HepG2 (cell line): ENCODE data around the gene ITGAV. TPM values are rescaled to one million over a fixed set of nuclear protein-coding genes. Genes with fewer than 3 reads are reported as not detected.

Source experiments
- ATAC-seq: fragments of 200-7000 bp; cut with Tn5 transposase; 3 replicates; pipeline ENCODE4 v1.9.1; 2020; ENCODE audit warnings: mild to moderate bottlenecking, moderate library complexity
- BruUV-seq: library from RNA; stranded (reverse); fragments of 400-500 nt; replicated peaks from 2 replicates; lab custom pipeline; 2021; lab: Mats Ljungman, UMichigan
- CTCF ChIA-PET: fragments of 300-600 bp; formaldehyde crosslinking; extraction: SDS; loops from one replicate; lab custom pipeline; 2021; ENCODE audit warnings: low total read pairs, inconsistent platforms, low intra/inter-chr PET ratio; lab: Yijun Ruan, JAX
- POLR2A ChIA-PET: fragments of 350-600 bp; sonication (Branson Sonifier 250); formaldehyde crosslinking; loops from one replicate; lab custom pipeline; 2020; ENCODE audit warnings: antibody characterized with exemption, inconsistent platforms; lab: Yijun Ruan, JAX
- DNase-seq: peaks from one replicate; pipeline ENCODE4 v3.0.0-alpha.2; 2015; ENCODE audit warnings: low spot score
- FAIRE-seq: peaks from 3 replicates; lab custom pipeline; 2011; peaks lifted over from hg19 to GRCh38; lab: Jason Lieb, UNC
- H2AFZ ChIP-seq: one replicate; pipeline ENCODE4 v1.6.1; 2011; ENCODE audit warnings: low read length, inconsistent platforms
- H3K27ac ChIP-seq: fragments of 300-600 bp; 3 replicates; pipeline ENCODE4 v1.8.0; 2011; ENCODE audit warnings: mixed run types, mild to moderate bottlenecking, mixed read lengths, low read length, inconsistent platforms; ENCODE audit not compliant: insufficient read depth; ENCODE audit errors: extremely low read length
- H3K27me3 ChIP-seq, 2 experiments: fragments of 200-600 bp in 1 of 2; 2 replicates in 1 of 2; 3 replicates in 1 of 2; pipeline versions ENCODE4 v1.6.0 to v1.8.0; 2011; ENCODE audit warnings: low read length in 2 of 2, mild to moderate bottlenecking in 2 of 2, moderate library complexity in 2 of 2, inconsistent platforms in 1 of 2; ENCODE audit not compliant: insufficient read depth in 2 of 2, control insufficient read depth in 1 of 2
- H3K36me3 ChIP-seq, 2 experiments: fragments of 200-600 bp in 1 of 2; replicated peaks in 1 of 2; 2 replicates in 1 of 2; 3 replicates in 1 of 2; pipeline versions ENCODE4 v1.5.1 to v1.8.0; 2011; ENCODE audit warnings: low read length in 2 of 2, inconsistent platforms in 1 of 2; ENCODE audit not compliant: insufficient read depth in 2 of 2, control insufficient read depth in 1 of 2
- H3K4me1 ChIP-seq: 2 replicates; pipeline ENCODE4 v1.5.1; 2012; ENCODE audit warnings: low read length, inconsistent platforms; ENCODE audit not compliant: insufficient read depth
- H3K4me2 ChIP-seq: 2 replicates; pipeline ENCODE4 v1.6.0; 2011; ENCODE audit warnings: low read depth, low read length, inconsistent platforms
- H3K4me3 ChIP-seq, 3 experiments: fragments of 200-600 bp in 1 of 3; sonication (generic), shearing (Covaris generic) in 1 of 3; replicated peaks in 1 of 3; 2 replicates each; pipeline ENCODE4 v1.5.1; 2011 to 2016; ENCODE audit warnings: low read length in 3 of 3, inconsistent platforms in 2 of 3, low read depth in 2 of 3, mild to moderate bottlenecking in 2 of 3, control low read depth in 1 of 3, mixed read lengths in 1 of 3; ENCODE audit not compliant: insufficient read depth in 1 of 3
- H3K79me2 ChIP-seq: one replicate; pipeline ENCODE4 v1.6.1; 2011; ENCODE audit warnings: low read length, inconsistent platforms; ENCODE audit not compliant: insufficient read depth
- H3K9ac ChIP-seq: 2 replicates; pipeline ENCODE4 v1.6.0; 2011; ENCODE audit warnings: mild to moderate bottlenecking, low read depth, low read length, inconsistent platforms; ENCODE audit not compliant: insufficient read depth
- H3K9me3 ChIP-seq: 2 replicates; pipeline ENCODE4 v1.5.1; 2012; ENCODE audit warnings: mild to moderate bottlenecking, low read length
- H4K20me1 ChIP-seq: 2 replicates; pipeline ENCODE4 v1.6.0; 2011; ENCODE audit warnings: inconsistent platforms, mild to moderate bottlenecking, low read length, moderate library complexity; ENCODE audit not compliant: insufficient read depth
- ATRX ChIP-seq: sonication (generic); formaldehyde crosslinking; IDR thresholded peaks from 2 replicates; pipeline ENCODE4 v1.4.0; 2020; ENCODE audit warnings: missing genetic modification reagents, borderline replicate concordance
- CAMTA2 ChIP-seq: sonication (generic); formaldehyde crosslinking; IDR thresholded peaks from 2 replicates; pipeline ENCODE4 v1.4.0; 2020; ENCODE audit warnings: mild to moderate bottlenecking, missing genetic modification reagents, borderline replicate concordance
- CBX2 ChIP-seq, 2 experiments: fragments of 200-600 bp in 1 of 2; sonication (generic); formaldehyde crosslinking in 1 of 2; IDR thresholded peaks; 2 replicates each; pipeline versions ENCODE4 v1.7.0 to v1.8.1; 2018 to 2022; ENCODE audit warnings: low read depth in 2 of 2, low read length in 1 of 2, mild to moderate bottlenecking in 1 of 2, missing genetic modification reagents in 1 of 2
- MED1 ChIP-seq: sonication (generic); formaldehyde crosslinking; IDR thresholded peaks from 2 replicates; pipeline ENCODE4 v1.4.0; 2020; ENCODE audit warnings: missing genetic modification reagents
- RARG ChIP-seq: sonication (generic); formaldehyde crosslinking; IDR thresholded peaks from 2 replicates; pipeline ENCODE4 v1.4.0; 2020; ENCODE audit warnings: low read depth, mild to moderate bottlenecking, missing genetic modification reagents
- ZFAT ChIP-seq: sonication (generic); formaldehyde crosslinking; conservative IDR thresholded peaks from 2 replicates; pipeline ENCODE4 v1.8.1; 2023; ENCODE audit warnings: missing genetic modification reagents, inconsistent platforms
- ZNF235 ChIP-seq: sonication (generic); formaldehyde crosslinking; IDR thresholded peaks from 2 replicates; pipeline ENCODE4 v1.8.1; 2023; ENCODE audit warnings: mild to moderate bottlenecking, missing genetic modification reagents, borderline replicate concordance
- ZNF282 ChIP-seq: fragments of 450-650 bp; IDR thresholded peaks from 2 replicates; pipeline ENCODE4 v1.6.1; 2018; ENCODE audit not compliant: partially characterized antibody
- ZNF468 ChIP-seq: sonication (generic); formaldehyde crosslinking; IDR thresholded peaks from 2 replicates; pipeline ENCODE4 v1.8.0; 2022; ENCODE audit warnings: mild to moderate bottlenecking, moderate library complexity, missing genetic modification reagents
- ZNF552 ChIP-seq: sonication (generic); formaldehyde crosslinking; IDR thresholded peaks from 2 replicates; pipeline ENCODE4 v1.9.0; 2022; ENCODE audit warnings: missing genetic modification reagents, mild to moderate bottlenecking, borderline replicate concordance
- ZNF598 ChIP-seq: sonication (generic); formaldehyde crosslinking; IDR thresholded peaks from 2 replicates; pipeline ENCODE4 v1.5.1; 2020; ENCODE audit warnings: mild to moderate bottlenecking, missing genetic modification reagents, borderline replicate concordance
- ZNF850 ChIP-seq: sonication (generic); formaldehyde crosslinking; conservative IDR thresholded peaks from 2 replicates; pipeline ENCODE4 v1.9.0; 2021; ENCODE audit warnings: mild to moderate bottlenecking, missing genetic modification reagents
- WGBS: methylation state at CpG from one replicate; pipeline ENCODE4 v1.1.6; 2017; ENCODE audit warnings: low lambda C conversion rate; 5-methylcytosine and 5-hydroxymethylcytosine counted together
- in situ Hi-C: cut with HindIII; loops from 2 replicates; pipeline ENCODE4 v1.10.0; 2017; ENCODE audit warnings: low pct_unique_long_range_greater_than_20kb; ENCODE audit not compliant: extremely low pct_ligation_motif_present
- intact Hi-C: fragments of 100-400 bp; cut with micrococcal nuclease; formaldehyde crosslinking; loops from one replicate; pipeline ENCODE4 v1.10.0; 2022; ENCODE audit not compliant: unreplicated experiment
- polyA plus RNA-seq, 8 experiments: library from polyadenylated mRNA; depleted of rRNA in 3 of 8; stranded (reverse) in 7 of 8; unstranded in 1 of 8; fragments of >200 nt; fragmentation: Illumina TruSeq in 4 of 8; extraction: Trizol in 4 of 8; gene quantifications; 2 replicates each; pipeline versions ENCODE4 v1.2.1 to v1.2.3, GENCODE V29; 2011 to 2016; ENCODE audit warnings: low read depth in 4 of 8, missing spikeins in 1 of 8, mixed read lengths in 1 of 8; ENCODE audit not compliant: insufficient read depth in 1 of 8
- total RNA-seq, 5 experiments: library from RNA; depleted of rRNA; stranded (reverse); fragments of >200 nt; fragmentation: Illumina TruSeq; extraction: Trizol; gene quantifications; 2 replicates each; pipeline ENCODE4 v1.2.3, GENCODE V29; 2016; ENCODE audit warnings: low read depth in 1 of 5

The ITGAV gene
- total and polyA plus RNA-seq, 2 of the 13 experiments (the other 11 are each of a cell fraction or from before 2014, with no cell fraction given): 59.1 to 60.4 TPM

GRCh38 chr2:186696290-186696689, 106.4 kb downstream of the ITGAV start:
- Histone ChIP-seq H3K9ac (no peak overlapping the region), H2AFZ (no peak overlapping the region), H4K20me1 (no peaks in the 10 kb centered on the region), H3K36me3 (no peaks in the 10 kb centered on the region), H3K79me2 (no peaks in the 10 kb centered on the region), H3K27ac (no peak overlapping the region), H3K4me3 (no peak overlapping the region), H3K4me2 (no peak overlapping the region), H3K9me3 (no peaks in the 10 kb centered on the region), H3K4me1 (peaks cover 12% of the 10 kb centered on the region), H3K27me3 (peaks cover 5 to 49% of the 10 kb centered on the region in 2 experiments; a peak in 4 of 5 replicates)
- CTCF ChIA-PET: no interaction called here
- DNase-seq (no peak), FAIRE-seq (no peak), ATAC-seq (no peak)
- in situ Hi-C loops (no loop called here), intact Hi-C loops (no loop called here)
- TF ChIP-seq ZNF282 (no peak), ZNF850 (CRISPR knock-in tag) (no peak), RARG (no peak), ZFAT (CRISPR knock-in tag) (no peak), ZNF468 (CRISPR knock-in tag) (no peak), ZNF235 (CRISPR knock-in tag) (no peak), MED1 (no peak), ZNF552 (no peak), ZNF598 (CRISPR knock-in tag) (no peak), ATRX (CRISPR knock-in tag) (no peak), CBX2 (IDR thresholded peaks at IDR 0.05; ENCODE audit: low read depth, low read length) (no peak), CBX2 (CRISPR knock-in tag; IDR thresholded peaks at IDR 0.05; ENCODE audit: low read depth) (no peak), CAMTA2 (CRISPR knock-in tag) (no peak)
- WGBS: 14% methylated on average over 4 of the region's 4 CpGs
- no TSS peak for BruUV-seq
- POLR2A ChIA-PET: no interaction called here
